Esophagus squamous epithelium (tissue), 5 donors: Measurements from ENCODE around the gene GSTM4. TPM values are rescaled to one million over a fixed set of nuclear protein-coding genes. Genes with fewer than 3 reads are reported as not detected.
"Not testable (repeated sequence)": the region's sequence is repeated elsewhere in the genome, so short reads cannot be mapped to it uniquely, and the experiment has no call there.

Experiments
- DNase-seq: peaks from one replicate; lab custom pipeline; 2025; lab: John Stamatoyannopoulos, UW
- H3K27ac ChIP-seq, 4 donors: fragments of 200-600 bp; sonication (generic); one replicate each; pipeline ENCODE4 v1.5.1; 2016 to 2019; ENCODE audit warnings: mild to moderate bottlenecking in 1 of 4
- H3K27me3 ChIP-seq, 4 donors: fragments of 200-600 bp; sonication (generic); 1 replicate in 3 of 4; 2 replicates in 1 of 4; pipeline versions ENCODE4 v1.5.1 to v1.6.0; 2017 to 2021; ENCODE audit warnings: antibody characterized with exemption in 1 of 4
- H3K36me3 ChIP-seq, 3 donors: fragments of 200-600 bp; sonication (generic); one replicate each; pipeline ENCODE4 v1.5.1; 2016 to 2019
- H3K4me1 ChIP-seq, 3 donors: fragments of 200-600 bp; sonication (generic); one replicate each; pipeline ENCODE4 v1.5.1; 2017 to 2019
- H3K4me3 ChIP-seq, 4 donors: fragments of 200-600 bp; sonication (generic); 1 replicate in 3 of 4; 2 replicates in 1 of 4; pipeline ENCODE4 v1.5.1; 2016 to 2019; ENCODE audit warnings: mild to moderate bottlenecking in 2 of 4, moderate library complexity in 1 of 4
- H3K9me3 ChIP-seq, 3 donors: fragments of 200-600 bp; sonication (generic); one replicate each; pipeline ENCODE4 v1.5.1; 2016 to 2019
- POLR2A ChIP-seq, 4 donors: fragments of 450-650 bp; IDR thresholded peaks; one replicate each; pipeline ENCODE4 v1.6.1; 2017; ENCODE audit warnings: antibody characterized with exemption in 4 of 4, mild to moderate bottlenecking in 4 of 4, moderate library complexity in 3 of 4
- WGBS, 2 donors: methylation state at CpG; one replicate each; pipeline ENCODE4 v1.1.5; 2018; 5-methylcytosine and 5-hydroxymethylcytosine counted together
- intact Hi-C: fragments of 100-400 bp; cut with DNase I; formaldehyde crosslinking; loops from one replicate; pipeline ENCODE4 v1.15.0; 2022
- total RNA-seq, 4 donors: library from RNA; depleted of rRNA; stranded (reverse); fragments of >200 nt; gene quantifications; one replicate each; pipeline ENCODE4 v1.1.0, GENCODE V29; 2016
- TF ChIP-seq, protein P1 (sequence below), 6 experiments: fragments of 450-650 bp in 4 of 6; fragments of 200-600 bp in 2 of 6; sonication (generic) in 2 of 6; IDR thresholded peaks; one replicate each; pipeline ENCODE4 v1.5.1; 2016 to 2019; ENCODE audit warnings: antibody characterized with exemption in 6 of 6, mild to moderate bottlenecking in 4 of 6, moderate library complexity in 4 of 6
- donor health status: DM: yes; HTN: yes; CAD: no.

GSTM4 gene
- total RNA-seq, 4 donors from 2014 or later, result 13.5 to 53.5 (median 29.4) TPM

DNA sequence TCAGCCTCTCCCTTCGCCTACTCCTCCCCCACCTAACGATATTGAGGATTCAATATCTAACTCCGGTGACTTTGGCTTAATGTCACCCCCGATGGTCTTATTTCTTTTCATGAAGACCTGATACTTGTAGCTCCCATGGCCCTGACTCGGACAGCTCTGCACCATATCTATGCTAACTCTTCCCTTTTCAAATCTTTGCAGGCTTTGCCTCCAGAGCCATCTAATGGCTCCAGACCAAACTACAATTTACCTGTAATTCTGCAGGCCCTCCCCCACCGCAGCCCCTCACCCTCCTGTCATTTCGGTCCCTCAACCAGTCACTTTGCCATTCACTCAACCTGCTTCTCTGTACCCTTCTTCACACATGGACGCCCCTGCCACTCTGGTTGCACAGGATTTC is 48.3 kb downstream of the GSTM4 start:
- Histone ChIP-seq H3K27ac (no peak overlapping the region), H3K4me1 (no peaks in the 10 kb centered on the region), H3K36me3 (no peaks in the 10 kb centered on the region), H3K9me3 (peaks cover 0 to 23% (median 0%) of the 10 kb centered on the region in 3 donors), H3K4me3 (no peak overlapping the region), H3K27me3 (no peaks in the 10 kb centered on the region)
- intact Hi-C loops, result no loop called here
- WGBS, 2 donors, result 71 to 83% methylated on average over 8 of the region's 8 CpGs
- TF ChIP-seq, protein P1, sequence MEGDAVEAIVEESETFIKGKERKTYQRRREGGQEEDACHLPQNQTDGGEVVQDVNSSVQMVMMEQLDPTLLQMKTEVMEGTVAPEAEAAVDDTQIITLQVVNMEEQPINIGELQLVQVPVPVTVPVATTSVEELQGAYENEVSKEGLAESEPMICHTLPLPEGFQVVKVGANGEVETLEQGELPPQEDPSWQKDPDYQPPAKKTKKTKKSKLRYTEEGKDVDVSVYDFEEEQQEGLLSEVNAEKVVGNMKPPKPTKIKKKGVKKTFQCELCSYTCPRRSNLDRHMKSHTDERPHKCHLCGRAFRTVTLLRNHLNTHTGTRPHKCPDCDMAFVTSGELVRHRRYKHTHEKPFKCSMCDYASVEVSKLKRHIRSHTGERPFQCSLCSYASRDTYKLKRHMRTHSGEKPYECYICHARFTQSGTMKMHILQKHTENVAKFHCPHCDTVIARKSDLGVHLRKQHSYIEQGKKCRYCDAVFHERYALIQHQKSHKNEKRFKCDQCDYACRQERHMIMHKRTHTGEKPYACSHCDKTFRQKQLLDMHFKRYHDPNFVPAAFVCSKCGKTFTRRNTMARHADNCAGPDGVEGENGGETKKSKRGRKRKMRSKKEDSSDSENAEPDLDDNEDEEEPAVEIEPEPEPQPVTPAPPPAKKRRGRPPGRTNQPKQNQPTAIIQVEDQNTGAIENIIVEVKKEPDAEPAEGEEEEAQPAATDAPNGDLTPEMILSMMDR (IDR thresholded peaks at IDR 0.05), result no peak
- no peak for TF ChIP-seq POLR2A (IDR thresholded peaks at IDR 0.05)
- no peak for DNase-seq

DNA sequence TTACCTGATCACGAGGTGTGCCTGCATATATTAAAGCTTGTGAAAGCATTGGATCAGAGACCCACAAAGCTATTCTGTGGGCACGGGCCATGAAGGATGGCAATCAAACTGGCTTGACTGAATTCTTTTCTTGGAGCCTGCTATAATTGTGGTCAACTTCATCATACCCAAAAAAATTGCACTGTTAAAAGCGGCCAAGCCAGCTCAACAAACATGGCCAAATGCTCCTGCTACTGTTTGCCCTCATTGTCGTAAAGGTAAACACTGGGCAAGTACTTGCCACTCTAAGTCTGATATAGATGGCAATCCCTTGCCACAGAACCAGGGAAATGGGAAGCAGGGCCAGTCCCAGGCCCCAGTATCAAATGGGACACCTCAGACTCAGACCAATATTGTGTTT is 49.5 kb downstream of the GSTM4 start:
- whole genome bisulfite sequencing, 2 donors, result 79 to 83% methylated on average over 4 of the region's 4 CpGs
- H3K27me3 ChIP-seq, result no peaks in the 10 kb centered on the region
- TF ChIP-seq POLR2A (IDR thresholded peaks at IDR 0.05), result no peak
- TF ChIP-seq, protein P1 (IDR thresholded peaks at IDR 0.05), result no peak
- H3K9me3 ChIP-seq, result peaks cover 0 to 26% (median 0%) of the 10 kb centered on the region in 3 donors
- intact Hi-C loops, result no loop called here
- no peak overlapping the region for H3K4me3 ChIP-seq
- DNase-seq, result no peak
- no peaks in the 10 kb centered on the region for H3K36me3 ChIP-seq
- no peak overlapping the region for H3K27ac ChIP-seq
- H3K4me1 ChIP-seq, result no peaks in the 10 kb centered on the region

DNA sequence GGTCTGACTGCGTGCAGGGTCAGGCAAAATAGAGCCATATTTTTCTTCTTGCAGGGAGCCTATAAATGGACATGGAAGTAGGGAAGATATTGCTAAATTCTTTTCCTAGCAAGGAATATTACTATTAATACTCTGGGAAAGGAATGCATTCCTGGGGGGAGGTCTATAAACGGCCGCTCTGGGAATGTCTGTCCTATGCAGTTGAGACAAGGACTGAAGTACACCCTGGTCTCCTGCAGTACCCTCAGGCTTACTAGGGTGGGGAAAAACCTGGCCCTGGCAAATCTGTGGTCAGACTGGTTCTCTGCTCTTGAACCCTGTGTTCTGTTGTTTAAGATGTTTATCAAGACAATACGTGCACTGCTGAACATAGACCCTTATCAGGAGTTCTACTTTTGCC is 53.0 kb downstream of the GSTM4 start:
- H3K4me3 ChIP-seq, intact Hi-C loops, H3K27me3 ChIP-seq, DNase-seq, H3K36me3 ChIP-seq, H3K4me1 ChIP-seq, H3K27ac ChIP-seq: not testable (repeated sequence)
- H3K9me3 ChIP-seq, result peaks cover 0 to 16% (median 0%) of the 10 kb centered on the region in 3 donors
- 67 to 75% methylated on average over 4 of the region's 4 CpGs for WGBS, 2 donors

DNA sequence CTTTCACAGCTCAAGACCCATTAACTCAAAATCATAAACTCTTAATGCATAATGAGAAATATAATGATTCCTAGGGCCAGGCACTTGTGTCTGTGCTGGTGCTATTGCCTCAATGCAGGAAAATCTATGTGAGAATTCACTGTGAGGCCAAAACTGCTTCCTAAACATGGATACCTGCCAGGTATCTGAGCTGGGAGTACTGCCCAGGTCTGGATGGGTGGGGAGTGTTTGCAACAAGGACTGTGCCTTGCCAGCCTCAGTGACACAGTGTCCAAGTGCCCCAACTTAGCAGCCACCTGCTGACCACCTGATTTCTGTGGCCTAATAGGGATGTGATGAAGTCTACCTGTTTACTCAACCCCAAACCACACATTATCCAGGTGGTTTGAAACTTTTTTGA is 53.9 kb downstream of the GSTM4 start:
- intact Hi-C loops, H3K4me1 ChIP-seq, H3K36me3 ChIP-seq, H3K4me3 ChIP-seq, H3K27ac ChIP-seq, DNase-seq, H3K27me3 ChIP-seq: not testable (repeated sequence)
- peaks cover 0 to 16% (median 0%) of the 10 kb centered on the region in 3 donors for H3K9me3 ChIP-seq

Other genes starting within 250 kb of the GSTM4 start
- gene PSMA5, start 229.7 kb upstream of the GSTM4 start, total RNA-seq, result 10 to 100 TPM; 31.5 to 57.7 (median 46.8) TPM
- gene SYPL2, start 189.6 kb upstream of the GSTM4 start, total RNA-seq, result under 1 TPM in 3 of 4 donors, not detected in 1; 0.15 to 0.79 (median 0.19) TPM
- 1 to 10 TPM; 2.1 to 5.9 (median 3.8) TPM for gene ATXN7L2, start 172.2 kb upstream of the GSTM4 start, total RNA-seq
- 10 to 100 TPM in 1 of 4 donors, 1 to 10 TPM in 3; 3.1 to 12.7 (median 7.3) TPM for gene CYB561D1, start 162.0 kb upstream of the GSTM4 start, total RNA-seq
- gene AMIGO1, start 146.4 kb upstream of the GSTM4 start, total RNA-seq, result 1 to 10 TPM in 2 of 4 donors, under 1 TPM in 2; 0.45 to 2.7 (median 1.8) TPM
- not detected for gene GPR61, start 116.2 kb upstream of the GSTM4 start, total RNA-seq
- 10 to 100 TPM in 3 of 4 donors, 1 to 10 TPM in 1; 8.2 to 15.1 (median 11.6) TPM for gene GNAI3, start 107.5 kb upstream of the GSTM4 start, total RNA-seq
- gene GNAT2, start 36.5 kb upstream of the GSTM4 start, total RNA-seq, result not detected
- gene AMPD2, start 36.3 kb upstream of the GSTM4 start, total RNA-seq, result 10 to 100 TPM; 18.5 to 51.5 (median 24.4) TPM
- gene GSTM2, start 12.0 kb downstream of the GSTM4 start, total RNA-seq, result 10 to 100 TPM; 17.8 to 87.9 (median 46.2) TPM
- gene GSTM1, start 31.7 kb downstream of the GSTM4 start, total RNA-seq, result 100 to 1,000 TPM in 1 of 4 donors, under 1 TPM in 1, not detected in 2; 0.83 to 299 TPM
- gene GSTM5, start 56.2 kb downstream of the GSTM4 start, total RNA-seq, result 1 to 10 TPM in 2 of 4 donors, not detected in 2; 2.2 to 4.6 TPM
- gene GSTM3, start 84.9 kb downstream of the GSTM4 start, total RNA-seq, result 100 to 1,000 TPM in 2 of 4 donors, 10 to 100 TPM in 2; 86.2 to 273 (median 150) TPM
- under 1 TPM in 1 of 4 donors, not detected in 3; 0.19 TPM for gene EPS8L3, start 107.8 kb downstream of the GSTM4 start, total RNA-seq